Neural cell (in vitro differentiated cells): ENCODE results near the gene C11orf68.

Source experiments
- EP300 ChIP-seq: fragments of 450-650 bp; conservative IDR thresholded peaks from 2 replicates; pipeline ENCODE4 v1.6.1; 2014; ENCODE audit warnings: antibody characterized with exemption, mild to moderate bottlenecking, moderate library complexity; ENCODE audit not compliant: poor library complexity, severe bottlenecking
- EZH2 ChIP-seq: fragments of 200-600, 300-800 bp; shearing (Covaris generic), sonication (generic); IDR thresholded peaks from 2 replicates; pipeline ENCODE4 v1.6.1; 2014; ENCODE audit warnings: antibody characterized with exemption, low read length, borderline replicate concordance, mild to moderate bottlenecking; ENCODE audit not compliant: insufficient read depth, poor library complexity, severe bottlenecking
- RAD21 ChIP-seq: fragments of 450-650 bp; conservative IDR thresholded peaks from 2 replicates; pipeline ENCODE4 v1.6.1; 2014; ENCODE audit warnings: antibody characterized with exemption, mild to moderate bottlenecking, moderate library complexity
- TF ChIP-seq, protein P1 (sequence below): fragments of 450-650 bp; IDR thresholded peaks from 2 replicates; pipeline ENCODE4 v1.5.1; 2014; ENCODE audit warnings: antibody characterized with exemption, mild to moderate bottlenecking, moderate library complexity; ENCODE audit not compliant: poor library complexity, severe bottlenecking

DNA sequence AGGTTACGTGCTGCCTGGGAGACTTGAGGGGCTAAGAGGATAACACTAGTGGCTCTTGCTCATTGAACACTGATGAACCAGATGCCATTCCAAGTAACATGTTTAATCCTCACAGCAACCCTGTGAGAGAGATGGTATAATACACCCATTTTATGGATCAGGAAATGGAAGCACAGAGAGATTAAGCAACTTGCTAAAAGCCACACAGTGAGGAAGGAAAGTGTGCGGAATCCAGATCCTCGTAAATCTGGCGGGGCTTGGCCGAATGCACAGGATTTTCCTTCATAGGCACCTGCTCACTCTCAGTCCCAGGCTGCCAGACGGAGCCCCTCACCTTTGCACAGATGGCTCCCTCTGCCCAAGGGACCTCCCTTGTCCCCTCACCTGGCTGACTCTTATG is 11.0 kb downstream of the C11orf68 start:
- TF ChIP-seq, protein P1, sequence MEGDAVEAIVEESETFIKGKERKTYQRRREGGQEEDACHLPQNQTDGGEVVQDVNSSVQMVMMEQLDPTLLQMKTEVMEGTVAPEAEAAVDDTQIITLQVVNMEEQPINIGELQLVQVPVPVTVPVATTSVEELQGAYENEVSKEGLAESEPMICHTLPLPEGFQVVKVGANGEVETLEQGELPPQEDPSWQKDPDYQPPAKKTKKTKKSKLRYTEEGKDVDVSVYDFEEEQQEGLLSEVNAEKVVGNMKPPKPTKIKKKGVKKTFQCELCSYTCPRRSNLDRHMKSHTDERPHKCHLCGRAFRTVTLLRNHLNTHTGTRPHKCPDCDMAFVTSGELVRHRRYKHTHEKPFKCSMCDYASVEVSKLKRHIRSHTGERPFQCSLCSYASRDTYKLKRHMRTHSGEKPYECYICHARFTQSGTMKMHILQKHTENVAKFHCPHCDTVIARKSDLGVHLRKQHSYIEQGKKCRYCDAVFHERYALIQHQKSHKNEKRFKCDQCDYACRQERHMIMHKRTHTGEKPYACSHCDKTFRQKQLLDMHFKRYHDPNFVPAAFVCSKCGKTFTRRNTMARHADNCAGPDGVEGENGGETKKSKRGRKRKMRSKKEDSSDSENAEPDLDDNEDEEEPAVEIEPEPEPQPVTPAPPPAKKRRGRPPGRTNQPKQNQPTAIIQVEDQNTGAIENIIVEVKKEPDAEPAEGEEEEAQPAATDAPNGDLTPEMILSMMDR = no peak
- TF ChIP-seq RAD21 (no peak), EZH2 (no peak), EP300 (no peak)
